Measurements from ENCODE around the gene PCNX4. TPM values are rescaled to one million over a fixed set of nuclear protein-coding genes. Genes with fewer than 3 reads are reported as not detected.
A peak's percentile ranks its signal among the peaks of the same experiment; 100 is the strongest.

PCNX4 gene
- total and polyA plus RNA-seq, 2 experiments from 2014 or later, result 22.9 to 77.5 TPM

GRCh38 chr14:60215127-60215444 is 123.4 kb downstream of the PCNX4 start:
- Histone ChIP-seq H3K4me2 (no peak overlapping the region), H3K27me3 (ENCODE audit: insufficient read depth) (no peaks in the 10 kb centered on the region), H3K36me3 (ENCODE audit: insufficient read depth) (no peaks in the 10 kb centered on the region), H3K4me1 (ENCODE audit: insufficient read depth) (peaks cover 16% of the 10 kb centered on the region; the same call in 1 of the 2 replicates), H3F3A (replicated peaks; ENCODE audit: low read depth) (no peaks in the 10 kb centered on the region), H3K27ac (ENCODE audit: low read depth) (no peak overlapping the region), H2AFZ (peak overlapping the region; percentile 75; the same call in 1 of the 2 replicates), H3K4me3 (no peak overlapping the region), H3K9me2 (ENCODE audit: insufficient read depth) (no peaks in the 10 kb centered on the region), H4K20me1 (replicated peaks; ENCODE audit: insufficient read depth) (no peaks in the 10 kb centered on the region), H3K79me2 (replicated peaks; ENCODE audit: insufficient read depth) (no peaks in the 10 kb centered on the region)
- Mint-ChIP-seq H3K9me3 (no peaks in the 10 kb centered on the region), H3K27ac (no peak overlapping the region), H3K36me3 (ENCODE audit: low read depth) (no peaks in the 10 kb centered on the region), H3K4me3 (no peak overlapping the region), H3K4me1 (peaks cover 9% of the 10 kb centered on the region), H3K27me3 (ENCODE audit: insufficient read depth, low read depth, poor library complexity) (peaks cover 3% of the 10 kb centered on the region)
- DNase-seq (ENCODE audit: low spot score), result no peak
- TF ChIP-seq EZH2phosphoT487 (IDR thresholded peaks at IDR 0.05; ENCODE audit: unreplicated experiment), result no peak
- no peak for TF ChIP-seq CREB1 (CRISPR knock-in tag; IDR thresholded peaks at IDR 0.05; ENCODE audit: low read depth)
- TF ChIP-seq, protein P1, sequence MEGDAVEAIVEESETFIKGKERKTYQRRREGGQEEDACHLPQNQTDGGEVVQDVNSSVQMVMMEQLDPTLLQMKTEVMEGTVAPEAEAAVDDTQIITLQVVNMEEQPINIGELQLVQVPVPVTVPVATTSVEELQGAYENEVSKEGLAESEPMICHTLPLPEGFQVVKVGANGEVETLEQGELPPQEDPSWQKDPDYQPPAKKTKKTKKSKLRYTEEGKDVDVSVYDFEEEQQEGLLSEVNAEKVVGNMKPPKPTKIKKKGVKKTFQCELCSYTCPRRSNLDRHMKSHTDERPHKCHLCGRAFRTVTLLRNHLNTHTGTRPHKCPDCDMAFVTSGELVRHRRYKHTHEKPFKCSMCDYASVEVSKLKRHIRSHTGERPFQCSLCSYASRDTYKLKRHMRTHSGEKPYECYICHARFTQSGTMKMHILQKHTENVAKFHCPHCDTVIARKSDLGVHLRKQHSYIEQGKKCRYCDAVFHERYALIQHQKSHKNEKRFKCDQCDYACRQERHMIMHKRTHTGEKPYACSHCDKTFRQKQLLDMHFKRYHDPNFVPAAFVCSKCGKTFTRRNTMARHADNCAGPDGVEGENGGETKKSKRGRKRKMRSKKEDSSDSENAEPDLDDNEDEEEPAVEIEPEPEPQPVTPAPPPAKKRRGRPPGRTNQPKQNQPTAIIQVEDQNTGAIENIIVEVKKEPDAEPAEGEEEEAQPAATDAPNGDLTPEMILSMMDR (conservative IDR thresholded peaks at IDR 0.05; ENCODE audit: low read depth in 2 of 2), result no peak
- TF ChIP-seq STAT1 (IDR thresholded peaks at IDR 0.05; ENCODE audit: unreplicated experiment), result no peak
- TF ChIP-seq ZNF462 (CRISPR knock-in tag; IDR thresholded peaks at IDR 0.05), result no peak
- TF ChIP-seq NANOG (IDR thresholded peaks at IDR 0.05; ENCODE audit: borderline replicate concordance), result no peak
- no peak for TF ChIP-seq JUNB (IDR thresholded peaks at IDR 0.05; ENCODE audit: unreplicated experiment)
- TF ChIP-seq REST (IDR thresholded peaks at IDR 0.05; ENCODE audit: unreplicated experiment), result no peak
- TF ChIP-seq ZNF114 (CRISPR knock-in tag; IDR thresholded peaks at IDR 0.05), result no peak
- TF ChIP-seq, protein P2, sequence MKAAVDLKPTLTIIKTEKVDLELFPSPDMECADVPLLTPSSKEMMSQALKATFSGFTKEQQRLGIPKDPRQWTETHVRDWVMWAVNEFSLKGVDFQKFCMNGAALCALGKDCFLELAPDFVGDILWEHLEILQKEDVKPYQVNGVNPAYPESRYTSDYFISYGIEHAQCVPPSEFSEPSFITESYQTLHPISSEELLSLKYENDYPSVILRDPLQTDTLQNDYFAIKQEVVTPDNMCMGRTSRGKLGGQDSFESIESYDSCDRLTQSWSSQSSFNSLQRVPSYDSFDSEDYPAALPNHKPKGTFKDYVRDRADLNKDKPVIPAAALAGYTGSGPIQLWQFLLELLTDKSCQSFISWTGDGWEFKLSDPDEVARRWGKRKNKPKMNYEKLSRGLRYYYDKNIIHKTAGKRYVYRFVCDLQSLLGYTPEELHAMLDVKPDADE (IDR thresholded peaks at IDR 0.05), result no peak
- TF ChIP-seq EZH2 (IDR thresholded peaks at IDR 0.05; ENCODE audit: low read depth, unreplicated experiment), result no peak
- no peak for TF ChIP-seq ZNF331 (CRISPR knock-in tag; IDR thresholded peaks at IDR 0.05; ENCODE audit: low read depth)
- TF ChIP-seq POLR2AphosphoS5 (IDR thresholded peaks at IDR 0.05; ENCODE audit: low read depth), result no peak
- no peak for ATAC-seq
